Cardiac muscle cell (in vitro differentiated cells and primary cell): ENCODE data around the gene TSFM. TPM values are rescaled to one million over a fixed set of nuclear protein-coding genes. Genes with fewer than 3 reads are reported as not detected.
A peak's percentile ranks its signal among the peaks of the same experiment; 100 is the strongest.

ENCODE experiments used
- DNase-seq, 2 donors: peaks; one replicate each; pipeline versions ENCODE4 v3.0.0 to v3.0.0-alpha.2; 2010 to 2017; ENCODE audit warnings: low read depth in 1 of 2, low spot score in 1 of 2
- H3K27ac ChIP-seq: fragments of 200-600 bp; sonication (generic); 2 replicates; pipeline ENCODE4 v1.5.1; 2016
- H3K27me3 ChIP-seq: fragments of 200-600 bp; sonication (generic); 2 replicates; pipeline ENCODE4 v1.6.0; 2016; ENCODE audit warnings: control low read depth
- H3K36me3 ChIP-seq: fragments of 200-600 bp; sonication (generic); 2 replicates; pipeline ENCODE4 v1.5.1; 2016; ENCODE audit warnings: control low read depth
- H3K4me1 ChIP-seq: fragments of 200-600 bp; sonication (generic); 2 replicates; pipeline ENCODE4 v1.8.1; 2017; ENCODE audit warnings: low read depth, mild to moderate bottlenecking, mixed run types
- H3K4me3 ChIP-seq: fragments of 200-600 bp; sonication (generic); 2 replicates; pipeline ENCODE4 v1.5.1; 2016; ENCODE audit warnings: mild to moderate bottlenecking
- H3K9me3 ChIP-seq: fragments of 200-600 bp; sonication (generic); 2 replicates; pipeline ENCODE4 v1.5.1; 2017; ENCODE audit warnings: low read depth, mild to moderate bottlenecking, control low read depth
- CTCF ChIP-seq: IDR thresholded peaks from 2 replicates; pipeline ENCODE4 v1.5.1; 2012; ENCODE audit warnings: low read depth, mild to moderate bottlenecking, low read length
- polyA plus RNA-seq: library from polyadenylated mRNA; unstranded; fragments of >200 nt; fragmentation: Nextera tagmentation; extraction: Ambion mirVana; gene quantifications from 2 replicates; pipeline ENCODE4 v1.2.1, GENCODE V29; 2016
- total RNA-seq: library from RNA; depleted of rRNA; stranded (reverse); fragments of >200 nt; gene quantifications from 2 replicates; pipeline ENCODE4 v1.2.3, GENCODE V29; 2016

Gene TSFM
- total and polyA plus RNA-seq, 2 experiments from 2014 or later, result 22.6 to 66.7 TPM

DNA sequence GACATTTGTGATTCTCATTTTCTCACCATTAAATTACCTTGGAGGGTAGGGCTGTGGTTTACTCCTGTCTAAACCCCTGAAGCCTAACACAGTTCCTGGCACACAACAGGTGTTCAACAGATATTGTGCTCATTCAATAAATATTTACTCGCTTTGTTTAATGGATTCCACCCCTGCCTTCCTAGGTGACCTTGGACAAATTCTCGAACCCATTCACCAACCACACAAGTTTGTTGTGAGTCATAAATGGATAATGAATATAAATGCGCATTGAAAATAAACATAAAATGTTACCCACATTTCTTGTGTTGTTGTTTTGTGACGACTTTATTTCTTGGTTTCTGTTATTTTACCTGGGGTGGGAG is 362 bp upstream of the TSFM start:
- no peaks in the 10 kb centered on the region for H3K9me3 ChIP-seq
- no peak overlapping the region for H3K27ac ChIP-seq
- no peaks in the 10 kb centered on the region for H3K27me3 ChIP-seq
- no peak for DNase-seq
- H3K4me3 ChIP-seq, result no peak overlapping the region
- H3K4me1 ChIP-seq, result peaks cover 6% of the 10 kb centered on the region
- H3K36me3 ChIP-seq, result peaks cover 14% of the 10 kb centered on the region
- no peak for TF ChIP-seq CTCF

DNA sequence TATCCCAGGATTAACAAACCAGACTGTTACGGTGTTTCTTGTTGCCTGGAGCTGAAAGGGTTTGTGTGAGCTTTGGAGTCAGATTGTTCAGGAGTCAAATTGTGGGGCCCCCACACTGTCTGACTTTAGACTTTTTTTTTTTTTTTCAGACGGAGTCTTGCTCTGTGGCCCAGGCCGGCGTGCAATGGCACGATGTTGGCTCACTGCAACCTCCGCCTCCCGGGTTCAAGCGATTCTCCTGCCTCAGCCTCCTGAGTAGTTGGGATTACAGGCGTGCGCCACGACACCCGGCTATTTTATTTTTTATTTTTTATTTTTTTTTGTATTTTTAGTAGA is 847 bp downstream of the TSFM start:
- H3K27ac ChIP-seq, result no peak overlapping the region
- no peaks in the 10 kb centered on the region for H3K27me3 ChIP-seq
- H3K4me1 ChIP-seq, result peaks cover 6% of the 10 kb centered on the region
- no peak for DNase-seq
- no peaks in the 10 kb centered on the region for H3K9me3 ChIP-seq
- peak overlapping the region; percentile 99 for H3K4me3 ChIP-seq
- no peak for TF ChIP-seq CTCF
- H3K36me3 ChIP-seq, result peaks cover 15% of the 10 kb centered on the region

GRCh38 chr12:57783861-57784260 is 1.3 kb downstream of the TSFM start:
- H3K4me1 ChIP-seq, result peaks cover 6% of the 10 kb centered on the region
- no peak for DNase-seq
- peak overlapping the region; percentile 99 for H3K4me3 ChIP-seq
- H3K27ac ChIP-seq, result no peak overlapping the region
- no peaks in the 10 kb centered on the region for H3K27me3 ChIP-seq
- H3K36me3 ChIP-seq, result peaks cover 15% of the 10 kb centered on the region
- TF ChIP-seq CTCF, result no peak
- no peaks in the 10 kb centered on the region for H3K9me3 ChIP-seq

DNA sequence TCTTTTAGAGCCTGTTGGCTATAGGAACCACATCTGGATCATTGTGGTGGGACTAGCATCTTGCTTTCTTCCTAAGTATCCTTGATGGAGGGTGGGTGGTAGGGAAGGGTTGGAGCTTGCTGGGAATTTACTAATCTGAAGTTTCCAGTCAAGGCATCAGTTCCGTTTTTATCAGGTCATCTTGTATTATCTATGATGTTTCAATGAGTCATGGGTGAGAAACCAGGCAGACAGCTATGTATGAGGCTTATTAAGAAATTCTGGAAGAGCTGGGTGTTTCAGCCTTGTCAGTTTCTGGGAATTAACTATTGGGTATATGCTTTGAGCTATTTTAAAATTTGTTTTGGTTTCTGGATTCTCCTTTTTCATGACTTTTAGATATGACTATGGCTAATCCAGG is 11.3 kb downstream of the TSFM start:
- DNase-seq, result peak in 1 of 2 donors; percentile 79
- no peak overlapping the region for H3K4me3 ChIP-seq
- H3K4me1 ChIP-seq, result no peaks in the 10 kb centered on the region
- H3K9me3 ChIP-seq, result no peaks in the 10 kb centered on the region
- peaks cover 58% of the 10 kb centered on the region for H3K36me3 ChIP-seq
- no peak overlapping the region for H3K27ac ChIP-seq
- no peaks in the 10 kb centered on the region for H3K27me3 ChIP-seq
- no peak for TF ChIP-seq CTCF

GRCh38 chr12:57795354-57795753 is 12.8 kb downstream of the TSFM start:
- Histone ChIP-seq H3K4me1 (no peaks in the 10 kb centered on the region), H3K27me3 (no peaks in the 10 kb centered on the region), H3K36me3 (peaks cover 56% of the 10 kb centered on the region), H3K4me3 (no peak overlapping the region), H3K9me3 (no peaks in the 10 kb centered on the region), H3K27ac (no peak overlapping the region)
- no peak for TF ChIP-seq CTCF
- no peak for DNase-seq

GRCh38 chr12:57796996-57797395 is 14.4 kb downstream of the TSFM start:
- Histone ChIP-seq H3K4me3 (no peak overlapping the region), H3K27ac (no peak overlapping the region), H3K27me3 (no peaks in the 10 kb centered on the region), H3K36me3 (peaks cover 49% of the 10 kb centered on the region), H3K9me3 (no peaks in the 10 kb centered on the region), H3K4me1 (no peaks in the 10 kb centered on the region)
- TF ChIP-seq CTCF, result no peak
- no peak for DNase-seq
